WTC11 (cell line): ENCODE data around the gene CELA2A. TPM values are rescaled to one million over a fixed set of nuclear protein-coding genes. Genes with fewer than 3 reads are reported as not detected.

Experiments used
- ATAC-seq: fragments of 200-7000 bp; cut with Tn5 transposase; 2 replicates; pipeline ENCODE4 v1.10.0; 2021; ENCODE audit warnings: mild to moderate bottlenecking, moderate library complexity
- CTCF ChIA-PET: fragments of 300-600 bp; sonication (Branson Sonifier 250); formaldehyde crosslinking; loops from one replicate; lab custom pipeline; 2021; ENCODE audit warnings: antibody characterized with exemption; lab: Charles Lee
- POLR2A ChIA-PET: fragments of 350-600 bp; sonication (Branson Sonifier 250); formaldehyde crosslinking; loops from one replicate; lab custom pipeline; 2021; ENCODE audit warnings: antibody characterized with exemption; lab: Charles Lee
- DNase-seq: peaks from one replicate; pipeline ENCODE4 v3.0.0; 2021; ENCODE audit warnings: low spot score
- H3K27ac Mint-ChIP-seq: 2 replicates; pipeline ENCODE4 v1.8.0; 2021; ENCODE audit warnings: mixed read lengths
- H3K27me3 Mint-ChIP-seq: 2 replicates; pipeline ENCODE4 v1.8.0; 2021; ENCODE audit warnings: low read depth, mild to moderate bottlenecking, moderate library complexity, mixed read lengths
- H3K36me3 Mint-ChIP-seq: 2 replicates; pipeline ENCODE4 v1.8.0; 2021; ENCODE audit warnings: mixed read lengths
- H3K4me1 Mint-ChIP-seq: 2 replicates; pipeline ENCODE4 v1.8.0; 2022; ENCODE audit warnings: mixed read lengths
- H3K4me3 Mint-ChIP-seq: 2 replicates; pipeline ENCODE4 v1.8.0; 2021; ENCODE audit warnings: mild to moderate bottlenecking, moderate library complexity, mixed read lengths
- H3K9me3 Mint-ChIP-seq: 2 replicates; pipeline ENCODE4 v1.8.0; 2021; ENCODE audit warnings: mixed read lengths
- ARID4B ChIP-seq: sonication (generic); formaldehyde crosslinking; IDR thresholded peaks from 2 replicates; pipeline ENCODE4 v1.8.0; 2023; ENCODE audit warnings: missing genetic modification reagents, mild to moderate bottlenecking, borderline replicate concordance
- CREM ChIP-seq: sonication (generic); formaldehyde crosslinking; IDR thresholded peaks from 2 replicates; pipeline ENCODE4 v1.8.1; 2022; ENCODE audit warnings: mild to moderate bottlenecking, missing genetic modification reagents, moderate library complexity
- CTCF ChIP-seq: fragments of 200-600 bp; IDR thresholded peaks from 2 replicates; pipeline ENCODE4 v1.8.0; 2022; ENCODE audit warnings: antibody characterized with exemption
- E2F4 ChIP-seq: sonication (generic); formaldehyde crosslinking; IDR thresholded peaks from 2 replicates; pipeline ENCODE4 v1.8.1; 2022; ENCODE audit warnings: low read depth, mild to moderate bottlenecking, moderate library complexity, missing genetic modification reagents, borderline replicate concordance
- ERG ChIP-seq: fragments of 250-450 bp; sonication (Bioruptor Pico); IDR thresholded peaks from 2 replicates; pipeline ENCODE4 v1.8.0; 2021; ENCODE audit warnings: mild to moderate bottlenecking
- ESRRA ChIP-seq: sonication (generic); formaldehyde crosslinking; IDR thresholded peaks from 2 replicates; pipeline ENCODE4 v1.8.1; 2022; ENCODE audit warnings: mild to moderate bottlenecking, missing genetic modification reagents, borderline replicate concordance
- GABPB1 ChIP-seq: sonication (generic); formaldehyde crosslinking; IDR thresholded peaks from 2 replicates; pipeline ENCODE4 v1.8.1; 2023; ENCODE audit warnings: mild to moderate bottlenecking, missing genetic modification reagents
- GTF2I ChIP-seq: fragments of 250-450 bp; sonication (Bioruptor Pico); conservative IDR thresholded peaks from 2 replicates; pipeline ENCODE4 v1.4.0; 2021; ENCODE audit warnings: mild to moderate bottlenecking
- HMGA2 ChIP-seq: fragments of 250-450 bp; sonication (Bioruptor Pico); IDR thresholded peaks from 2 replicates; pipeline ENCODE4 v1.4.0; 2021; ENCODE audit warnings: mild to moderate bottlenecking, moderate library complexity
- JAZF1 ChIP-seq: fragments of 250-450 bp; sonication (Bioruptor Pico); IDR thresholded peaks from 2 replicates; pipeline ENCODE4 v1.9.0; 2021; ENCODE audit warnings: moderate library complexity, mild to moderate bottlenecking, inconsistent platforms
- KAT7 ChIP-seq: sonication (generic); formaldehyde crosslinking; IDR thresholded peaks from 2 replicates; pipeline ENCODE4 v1.8.1; 2023; ENCODE audit warnings: missing genetic modification reagents, mild to moderate bottlenecking, borderline replicate concordance
- MLX ChIP-seq: sonication (generic); formaldehyde crosslinking; IDR thresholded peaks from 2 replicates; pipeline ENCODE4 v1.8.1; 2023; ENCODE audit warnings: mild to moderate bottlenecking, missing genetic modification reagents, moderate library complexity
- NR2C2 ChIP-seq: sonication (generic); formaldehyde crosslinking; IDR thresholded peaks from 2 replicates; pipeline ENCODE4 v1.8.0; 2022; ENCODE audit warnings: mild to moderate bottlenecking, missing genetic modification reagents
- TEAD1 ChIP-seq: sonication (generic); formaldehyde crosslinking; IDR thresholded peaks from 2 replicates; pipeline ENCODE4 v1.8.0; 2022; ENCODE audit warnings: mild to moderate bottlenecking, missing genetic modification reagents
- USF2 ChIP-seq: sonication (generic); formaldehyde crosslinking; IDR thresholded peaks from 2 replicates; pipeline ENCODE4 v1.8.1; 2023; ENCODE audit warnings: mild to moderate bottlenecking, missing genetic modification reagents, moderate library complexity
- ZBTB43 ChIP-seq: sonication (generic); formaldehyde crosslinking; IDR thresholded peaks from 2 replicates; pipeline ENCODE4 v1.8.1; 2023; ENCODE audit warnings: mild to moderate bottlenecking, missing genetic modification reagents
- ZNF121 ChIP-seq: sonication (generic); formaldehyde crosslinking; IDR thresholded peaks from 2 replicates; pipeline ENCODE4 v1.8.0; 2023; ENCODE audit warnings: missing genetic modification reagents
- ZNF232 ChIP-seq: sonication (generic); formaldehyde crosslinking; IDR thresholded peaks from 2 replicates; pipeline ENCODE4 v1.8.0; 2022; ENCODE audit warnings: mild to moderate bottlenecking, missing genetic modification reagents
- ZNF396 ChIP-seq: fragments of 250-450 bp; sonication (Bioruptor Pico); IDR thresholded peaks from 2 replicates; pipeline ENCODE4 v1.8.0; 2021; ENCODE audit warnings: mild to moderate bottlenecking, moderate library complexity, borderline replicate concordance
- ZNF425 ChIP-seq: fragments of 250-450 bp; sonication (Bioruptor Pico); conservative IDR thresholded peaks from 2 replicates; pipeline ENCODE4 v1.9.0; 2021; ENCODE audit warnings: mild to moderate bottlenecking
- total RNA-seq: library from RNA; stranded (reverse); gene quantifications from 3 replicates; pipeline ENCODE4 v1.2.3, GENCODE V29; 2021

Gene CELA2A
- total RNA-seq, 1 experiment from 2014 or later = 0.83 TPM

GRCh38 chr1:15409388-15410222, 46.9 kb upstream of the CELA2A start, which contains the start of gene EFHD2 (continued):
- TF ChIP-seq CTCF (no peak), KAT7 (peak; percentile 19; the same call in 1 of the 2 replicates), ERG (CRISPR knock-in tag) (no peak), TEAD1 (no peak)

GRCh38 chr1:15410223-15410883, 46.2 kb upstream of the CELA2A start:
- H3K27ac Mint-ChIP-seq = no peak overlapping the region
- TF ChIP-seq MLX (no peak), HMGA2 (CRISPR knock-in tag) (no peak), ESRRA (no peak), ZBTB43 (CRISPR knock-in tag) (no peak), USF2 (CRISPR knock-in tag) (no peak), GABPB1 (no peak), ARID4B (CRISPR knock-in tag) (no peak), E2F4 (CRISPR knock-in tag) (no peak), NR2C2 (no peak), CREM (no peak), ZNF396 (CRISPR knock-in tag) (no peak), ZNF425 (no peak), ZNF232 (CRISPR knock-in tag) (no peak), GTF2I (CRISPR knock-in tag) (no peak), ZNF121 (CRISPR knock-in tag) (no peak), JAZF1 (CRISPR knock-in tag) (no peak)
- no peak for DNase-seq
- peaks cover 24% of the 10 kb centered on the region for H3K4me1 Mint-ChIP-seq
- no peaks in the 10 kb centered on the region for H3K9me3 Mint-ChIP-seq
- ChIA-PET CTCF (interaction anchor here (0.6 to 1.3 kb wide), 6 partner anchors 11 to 93 kb away, joined by 3 to 21 read pairs (median 4); no protein-coding TSS in a partner anchor), POLR2A (no interaction called here)
- peaks cover 47% of the 10 kb centered on the region for H3K27me3 Mint-ChIP-seq
- peak overlapping the region; percentile 80 for H3K4me3 Mint-ChIP-seq
- no peaks in the 10 kb centered on the region for H3K36me3 Mint-ChIP-seq
- ATAC-seq = no peak
